Stimulated activated CD8-positive, alpha-beta memory T cell treated with anti-CD3 and anti-CD28 coated beads, Interleukin-4, amount 100 ng/mL, for 1 hour (primary cell): Measurements from ENCODE around the gene SNAPC4.

Experiments used
- DNase-seq, 2 donors: peaks; one replicate each; pipeline ENCODE4 v3.0.0-alpha.2; 2020; ENCODE audit warnings: low read depth in 2 of 2, low spot score in 1 of 2

Gene SNAPC4

DNA sequence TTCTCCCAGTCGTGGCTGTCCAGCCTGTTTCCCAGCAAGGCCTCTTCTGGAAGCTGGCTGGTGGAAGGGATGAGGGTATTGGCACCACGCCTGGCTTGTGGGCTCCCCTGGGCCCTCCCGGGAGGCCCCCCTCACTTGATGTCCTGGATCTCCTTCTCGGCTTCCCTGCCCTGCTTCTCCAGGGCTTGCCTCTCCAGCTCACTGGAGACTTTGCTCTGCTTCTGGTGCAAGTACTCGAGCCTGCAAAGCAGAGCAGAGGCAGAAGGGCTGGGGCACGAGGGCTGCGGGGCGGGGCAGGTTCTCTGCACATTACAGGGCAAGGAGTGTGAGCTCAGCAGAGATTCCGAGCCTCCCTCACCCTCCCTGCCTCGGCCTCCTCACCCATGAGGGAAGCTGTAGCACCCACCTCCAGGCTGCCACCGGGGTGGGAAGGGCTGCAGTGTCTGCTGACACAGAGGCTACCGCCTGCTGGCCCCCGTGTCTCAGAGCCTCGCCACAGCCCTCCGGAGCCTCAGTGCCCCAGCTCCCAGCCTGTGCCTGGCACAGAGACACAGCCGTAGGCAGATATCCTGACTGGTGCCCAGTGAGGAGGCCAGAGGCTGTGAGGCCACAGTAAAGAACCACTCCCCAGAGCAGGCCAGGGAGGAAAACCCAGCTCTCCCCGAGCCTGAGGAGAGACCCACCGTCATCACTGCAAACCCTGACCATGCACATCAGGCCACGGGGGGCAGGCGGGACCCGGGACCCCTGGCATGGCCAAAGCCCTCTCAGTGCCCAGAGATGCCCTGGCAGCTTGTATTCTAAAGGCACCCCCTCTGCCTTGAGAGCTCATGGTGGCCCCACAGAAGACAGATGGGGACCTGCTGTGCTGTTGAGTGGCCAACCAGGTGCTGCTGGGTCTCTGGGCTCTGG, 7.2 kb downstream of the SNAPC4 start:
- DNase-seq: no peak

GRCh38 chr9:136391737-136392537, 8.0 kb downstream of the SNAPC4 start:
- DNase-seq: no peak

DNA sequence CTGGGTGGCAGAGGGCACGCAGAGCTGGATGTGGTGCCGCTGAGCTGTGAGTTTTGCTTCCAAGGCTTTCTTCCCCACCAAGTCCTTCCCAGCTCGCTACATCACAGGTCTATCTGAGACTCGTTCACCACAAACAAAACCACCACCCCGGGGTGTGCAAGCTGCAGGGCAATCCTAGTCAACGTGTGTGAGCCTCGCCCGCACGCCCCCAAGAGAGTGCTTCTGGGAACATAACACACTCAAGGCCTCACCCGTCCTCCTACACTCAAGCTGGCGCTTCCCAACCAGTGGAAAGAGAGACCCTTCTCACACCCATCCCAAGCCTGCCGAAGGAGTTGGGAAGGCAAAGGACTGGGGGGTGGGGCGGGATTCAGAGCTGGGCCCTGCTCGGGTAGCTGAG, 10.6 kb downstream of the SNAPC4 start:
- no peak for DNase-seq

GRCh38 chr9:136387217-136387616, 12.8 kb downstream of the SNAPC4 start:
- DNase-seq: no peak

DNA sequence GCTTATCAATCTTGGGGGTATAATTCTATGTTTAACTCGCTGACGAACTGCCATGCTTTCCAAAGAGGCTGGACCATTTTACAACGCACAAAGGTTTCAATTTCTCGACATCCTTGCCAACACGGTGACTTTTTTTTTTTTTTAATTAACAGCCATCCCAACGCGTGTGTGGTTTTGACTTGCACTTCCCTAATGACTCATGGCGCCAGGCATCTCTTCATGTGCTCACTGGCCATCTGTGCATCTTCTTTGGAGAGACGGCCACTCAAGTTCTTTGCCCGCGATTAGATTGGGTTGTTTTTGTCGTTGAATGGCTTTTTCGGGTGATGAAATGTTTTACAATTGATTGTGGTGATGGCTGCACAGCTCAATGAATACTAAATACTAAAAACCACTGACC, 14.0 kb downstream of the SNAPC4 start:
- DNase-seq: no peak

- no peak for DNase-seq
Measured at GRCh38 chr9:136385015-136385414, 15.0 kb downstream of the SNAPC4 start.

DNA sequence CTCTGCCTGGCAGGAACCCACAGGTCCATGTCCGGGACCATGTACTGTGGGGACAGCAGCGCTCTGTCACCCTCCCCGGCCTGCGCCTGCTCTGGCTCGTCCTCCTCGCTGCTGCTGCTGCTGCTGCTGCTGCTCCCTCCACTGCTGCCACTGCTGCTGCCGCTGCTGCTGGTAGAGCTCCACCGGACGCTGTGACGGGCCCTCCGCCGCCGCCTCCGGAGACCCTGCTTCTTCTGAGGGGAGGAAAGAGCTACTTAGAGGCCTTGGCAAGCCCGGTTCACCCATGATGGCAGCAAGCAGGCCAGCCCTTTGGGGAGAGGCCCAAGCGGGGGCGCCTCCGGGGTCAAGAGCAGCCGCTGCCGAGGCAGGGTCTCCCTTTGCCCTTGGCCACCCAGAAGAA, 16.5 kb downstream of the SNAPC4 start:
- DNase-seq: no peak

DNA sequence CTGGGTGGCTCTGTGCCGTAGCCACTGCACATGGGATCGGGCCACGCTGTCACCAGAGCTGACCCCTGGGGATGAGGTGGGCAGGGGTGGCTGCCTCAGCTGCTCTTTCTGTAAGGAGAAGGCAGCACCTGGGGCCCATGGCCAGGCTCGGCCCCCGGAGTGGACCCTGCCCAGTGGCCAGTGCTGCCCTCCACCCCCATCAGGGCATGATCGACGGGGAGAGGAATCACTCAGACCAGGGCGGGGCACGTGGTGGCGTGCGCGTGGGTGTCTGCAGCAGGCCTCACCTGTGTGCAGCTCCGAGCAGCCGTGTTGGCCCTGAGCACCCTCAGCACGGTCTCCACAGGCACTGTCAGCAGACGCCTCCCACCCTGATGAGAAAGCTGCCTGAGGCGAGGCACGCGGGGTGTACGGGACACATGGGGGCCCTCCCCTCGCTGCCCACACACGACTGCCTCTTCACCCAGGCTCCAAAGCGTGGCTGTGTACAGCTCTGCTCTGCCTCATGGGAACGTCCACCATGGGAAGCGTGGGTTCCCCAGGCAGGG, 17.9 kb downstream of the SNAPC4 start:
- DNase-seq: no peak

GRCh38 chr9:136381311-136381710, 18.7 kb downstream of the SNAPC4 start:
- no peak for DNase-seq

- no peak for DNase-seq
Measured at GRCh38 chr9:136380381-136380780, 19.6 kb downstream of the SNAPC4 start.

- no peak for DNase-seq
Measured at GRCh38 chr9:136379891-136380290, 20.1 kb downstream of the SNAPC4 start.

- DNase-seq: no peak
Measured at GRCh38 chr9:136379401-136379800, 20.6 kb downstream of the SNAPC4 start.

- no peak for DNase-seq
Measured at GRCh38 chr9:136379003-136379287, 21.0 kb downstream of the SNAPC4 start.

DNA sequence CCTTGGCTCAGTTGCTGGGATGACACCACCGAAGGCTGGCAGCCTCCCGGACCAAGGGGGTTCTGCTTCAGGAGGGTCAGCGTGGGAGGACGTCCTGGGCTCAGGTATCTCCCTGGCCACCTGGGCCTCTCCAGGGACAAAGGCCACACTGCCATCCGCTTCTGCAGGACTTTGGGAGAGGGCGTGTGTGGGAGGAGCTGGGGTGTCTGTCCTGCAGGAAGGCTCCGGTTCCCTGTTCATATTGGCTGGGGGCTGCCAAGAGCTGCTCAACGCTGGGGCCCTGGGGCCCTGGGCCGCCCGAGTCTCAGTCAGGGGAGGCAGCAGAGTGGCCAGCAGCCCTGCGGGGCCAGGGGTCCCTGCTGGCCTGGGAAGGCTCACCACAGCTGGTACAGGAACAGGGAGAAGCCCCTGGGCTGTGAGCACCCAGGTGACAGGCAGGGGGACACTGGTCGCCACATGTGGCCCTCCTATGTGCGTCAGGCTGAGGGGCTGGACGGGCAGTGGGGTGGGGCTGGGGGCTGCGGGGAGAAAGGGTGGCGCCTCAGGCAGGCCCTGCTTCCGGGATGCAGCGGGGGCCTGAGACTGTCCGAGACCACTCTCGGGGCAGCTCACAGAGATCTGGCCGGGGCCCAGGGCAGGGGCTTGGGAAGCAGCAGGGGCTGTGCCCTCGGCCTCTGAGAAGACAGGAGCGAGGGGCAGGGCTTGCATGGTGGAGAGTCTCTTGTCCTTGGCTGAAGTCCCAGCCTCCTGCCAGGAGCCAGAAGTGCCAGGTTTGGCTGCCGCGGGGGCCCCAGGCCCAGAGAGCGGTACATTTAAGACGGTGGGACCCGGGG, 21.6 kb downstream of the SNAPC4 start:
- DNase-seq: no peak

DNA sequence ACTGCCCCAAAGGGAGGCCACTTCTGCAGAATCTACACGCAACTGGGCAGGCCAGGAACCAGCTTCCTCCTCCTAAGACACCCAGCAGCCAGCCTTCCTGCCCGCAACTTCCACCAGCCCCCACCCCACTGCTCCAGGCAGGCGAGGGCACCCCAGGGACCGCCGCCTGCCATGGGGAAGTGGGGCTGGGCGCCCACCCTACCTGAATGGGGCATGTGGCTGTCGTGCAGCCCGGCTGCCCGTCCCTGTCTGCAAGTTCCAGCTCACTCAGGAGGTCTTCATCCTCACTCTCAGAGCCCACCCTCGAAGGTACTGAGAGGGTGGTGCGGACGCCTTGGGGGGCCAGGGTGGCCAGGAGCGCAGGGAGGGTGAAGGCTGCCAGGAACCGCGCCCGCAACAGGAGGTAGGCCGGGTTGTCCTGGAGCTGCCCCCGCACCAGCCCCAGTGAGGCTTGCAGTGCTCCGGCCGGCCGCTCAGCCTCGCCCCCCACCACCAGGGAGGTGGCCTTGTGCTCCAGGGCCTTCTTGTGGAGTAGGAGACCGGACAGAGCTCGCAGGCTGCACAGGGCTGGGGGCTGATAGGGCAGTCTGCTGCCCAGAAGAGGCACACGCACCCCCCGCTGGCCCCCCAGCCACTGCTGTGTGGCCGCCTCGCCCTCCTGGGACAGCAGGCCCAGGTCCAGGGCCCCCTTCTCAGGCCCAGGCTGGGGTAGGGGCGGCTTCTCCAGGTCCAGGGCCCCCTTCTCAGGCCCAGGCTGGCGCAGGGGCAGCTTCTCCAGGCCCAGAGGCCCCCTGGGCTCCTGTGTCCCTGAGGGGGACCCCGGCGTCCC, 22.4 kb downstream of the SNAPC4 start:
- no peak for DNase-seq

- DNase-seq: no peak
Measured at GRCh38 chr9:136376457-136376856, 23.5 kb downstream of the SNAPC4 start.

- DNase-seq: no peak
Measured at GRCh38 chr9:136375096-136375495, 24.9 kb downstream of the SNAPC4 start.

GRCh38 chr9:136374183-136374575, 25.8 kb downstream of the SNAPC4 start:
- DNase-seq: no peak

GRCh38 chr9:136373300-136374182, 26.4 kb downstream of the SNAPC4 start, which contains the start of gene CARD9:
Gene CARD9, minus strand, starts transcription at chr9:136373669. Its CDS starts 1,591 bp downstream, at chr9:136372078.
- no peak for DNase-seq
